DOHH2 (cell line): ENCODE results near the gene PDIA4.

Source experiments
- CTCF ChIP-seq: fragments of 200-600 bp; sonication (generic); IDR thresholded peaks from one replicate; pipeline ENCODE4 v1.5.1; 2014; ENCODE audit warnings: antibody characterized with exemption, mild to moderate bottlenecking, low read depth, low read length; ENCODE audit not compliant: poor library complexity, severe bottlenecking
- EZH2phosphoT487 ChIP-seq: fragments of 200-600 bp; sonication (generic); IDR thresholded peaks from 2 replicates; pipeline ENCODE4 v1.6.1; 2017; ENCODE audit warnings: borderline replicate concordance, mild to moderate bottlenecking, antibody characterized with exemption, low read length, moderate library complexity, mixed read lengths

- TF ChIP-seq CTCF (no peak), EZH2phosphoT487 (no peak)
Observed at GRCh38 chr7:148959726-148960125, 68.6 kb downstream of the PDIA4 start.
